Left lung (tissue), 10 donors: Measurements from ENCODE around the gene ADCY4. TPM values are rescaled to one million over a fixed set of nuclear protein-coding genes. Genes with fewer than 3 reads are reported as not detected.
A peak's percentile ranks its signal among the peaks of the same experiment; 100 is the strongest.

Experiments used
- ATAC-seq: fragments of 200-7000 bp; cut with Tn5 transposase; one replicate; pipeline ENCODE4 v1.9.1; 2020; ENCODE audit warnings: moderate library complexity
- DNase-seq, 4 donors: peaks; one replicate each; pipeline ENCODE4 v3.0.0-alpha.2; 2013 to 2020
- H3K27ac ChIP-seq, 2 donors: fragments of 200-600 bp; sonication (generic) in 1 of 2; one replicate each; pipeline versions ENCODE4 v1.5.0 to v1.8.0; 2020 to 2021
- H3K27me3 ChIP-seq, 2 donors: fragments of 200-600 bp; sonication (generic) in 1 of 2; one replicate each; pipeline versions ENCODE4 v1.5.0 to v1.8.0; 2020 to 2021
- H3K36me3 ChIP-seq, 2 donors: fragments of 200-600 bp; sonication (generic) in 1 of 2; one replicate each; pipeline versions ENCODE4 v1.5.0 to v1.8.0; 2020 to 2021
- H3K4me1 ChIP-seq, 2 donors: fragments of 200-600 bp; one replicate each; pipeline ENCODE4 v1.8.0; 2021
- H3K4me3 ChIP-seq, 2 donors: fragments of 200-600 bp; sonication (generic) in 1 of 2; one replicate each; pipeline versions ENCODE4 v1.5.0 to v1.8.0; 2020 to 2021; ENCODE audit warnings: mild to moderate bottlenecking in 1 of 2
- H3K9me3 ChIP-seq, 2 donors: fragments of 200-600 bp; sonication (generic) in 1 of 2; one replicate each; pipeline versions ENCODE4 v1.5.0 to v1.8.0; 2020 to 2021
- intact Hi-C, 2 donors: fragments of 100-400 bp; cut with DNase I; formaldehyde crosslinking; loops; one replicate each; pipeline versions ENCODE4 v1.11.2 to v1.14.2; 2022
- polyA plus RNA-seq, 6 donors: library from polyadenylated mRNA; unstranded; fragments of 120-200 nt; gene quantifications; one replicate each; pipeline ENCODE4 v1.2.1, GENCODE V29; 2013; ENCODE audit not compliant: insufficient read length in 6 of 6
- total RNA-seq, 2 donors: library from RNA; stranded (reverse); fragmentation: NEBNext Ultra II Directional; extraction: Animal tissue kit (Norgen Biotek cat#: 25700); gene quantifications; one replicate each; pipeline ENCODE4 v1.2.1, GENCODE V29; 2021
- TF ChIP-seq, protein P1 (sequence below), 2 donors: fragments of 200-600 bp; sonication (generic) in 1 of 2; IDR thresholded peaks; one replicate each; pipeline versions ENCODE4 v1.5.0 to v1.8.0; 2021; ENCODE audit warnings: antibody characterized with exemption in 2 of 2
- donor health status: DM: no; HTN: yes; CAD: no.
- donor health status: DM: no; HTN: no; CAD: no.

Gene ADCY4
- total and polyA plus RNA-seq, 8 donors, result 25.7 to 48.5 (median 34.3) TPM

DNA sequence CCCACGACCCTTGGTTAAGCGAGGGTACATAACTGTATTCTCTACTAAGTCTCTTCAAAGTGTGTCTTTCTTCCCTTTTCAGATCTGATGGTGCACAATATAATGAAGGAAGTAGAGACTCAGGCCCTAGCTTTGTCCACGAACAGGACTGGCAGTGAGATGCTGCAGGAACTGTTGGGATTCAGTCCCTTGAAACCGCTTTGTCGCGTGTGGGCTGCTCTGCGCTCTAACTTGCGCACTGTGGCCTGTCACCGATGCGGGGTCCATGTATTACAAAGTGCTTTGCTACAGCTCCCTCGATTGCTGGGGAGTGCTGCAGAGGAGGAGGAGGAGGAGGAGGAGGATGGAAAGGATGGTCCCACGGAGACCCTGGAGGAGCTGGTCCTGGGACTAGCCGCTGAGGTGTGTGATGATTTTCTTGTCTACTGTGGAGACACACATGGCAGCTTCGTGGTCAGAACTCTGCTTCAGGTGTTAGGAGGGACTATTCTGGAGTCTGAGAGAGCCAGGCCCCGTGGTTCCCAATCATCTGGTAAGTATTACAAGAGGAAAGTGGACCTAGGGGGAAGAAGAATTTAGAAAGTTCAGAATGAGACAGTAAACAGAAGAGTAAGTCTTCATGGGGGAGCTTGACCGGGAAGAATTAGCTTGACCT lies 34.4 kb downstream of the ADCY4 start:
- TF ChIP-seq, protein P1, sequence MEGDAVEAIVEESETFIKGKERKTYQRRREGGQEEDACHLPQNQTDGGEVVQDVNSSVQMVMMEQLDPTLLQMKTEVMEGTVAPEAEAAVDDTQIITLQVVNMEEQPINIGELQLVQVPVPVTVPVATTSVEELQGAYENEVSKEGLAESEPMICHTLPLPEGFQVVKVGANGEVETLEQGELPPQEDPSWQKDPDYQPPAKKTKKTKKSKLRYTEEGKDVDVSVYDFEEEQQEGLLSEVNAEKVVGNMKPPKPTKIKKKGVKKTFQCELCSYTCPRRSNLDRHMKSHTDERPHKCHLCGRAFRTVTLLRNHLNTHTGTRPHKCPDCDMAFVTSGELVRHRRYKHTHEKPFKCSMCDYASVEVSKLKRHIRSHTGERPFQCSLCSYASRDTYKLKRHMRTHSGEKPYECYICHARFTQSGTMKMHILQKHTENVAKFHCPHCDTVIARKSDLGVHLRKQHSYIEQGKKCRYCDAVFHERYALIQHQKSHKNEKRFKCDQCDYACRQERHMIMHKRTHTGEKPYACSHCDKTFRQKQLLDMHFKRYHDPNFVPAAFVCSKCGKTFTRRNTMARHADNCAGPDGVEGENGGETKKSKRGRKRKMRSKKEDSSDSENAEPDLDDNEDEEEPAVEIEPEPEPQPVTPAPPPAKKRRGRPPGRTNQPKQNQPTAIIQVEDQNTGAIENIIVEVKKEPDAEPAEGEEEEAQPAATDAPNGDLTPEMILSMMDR (IDR thresholded peaks at IDR 0.05), result no peak
- no peaks in the 10 kb centered on the region for H3K9me3 ChIP-seq
- intact Hi-C loops, result no loop called here
- peak overlapping the region; percentile 82 to 91 for H3K4me3 ChIP-seq
- H3K4me1 ChIP-seq, result peaks cover 14 to 47% of the 10 kb centered on the region in 2 donors
- no peak for ATAC-seq
- H3K27ac ChIP-seq, result peak overlapping the region; percentile 73 to 82
- H3K36me3 ChIP-seq, result peaks cover 3 to 54% of the 10 kb centered on the region in 2 donors
- no peak for DNase-seq
- no peaks in the 10 kb centered on the region for H3K27me3 ChIP-seq

DNA sequence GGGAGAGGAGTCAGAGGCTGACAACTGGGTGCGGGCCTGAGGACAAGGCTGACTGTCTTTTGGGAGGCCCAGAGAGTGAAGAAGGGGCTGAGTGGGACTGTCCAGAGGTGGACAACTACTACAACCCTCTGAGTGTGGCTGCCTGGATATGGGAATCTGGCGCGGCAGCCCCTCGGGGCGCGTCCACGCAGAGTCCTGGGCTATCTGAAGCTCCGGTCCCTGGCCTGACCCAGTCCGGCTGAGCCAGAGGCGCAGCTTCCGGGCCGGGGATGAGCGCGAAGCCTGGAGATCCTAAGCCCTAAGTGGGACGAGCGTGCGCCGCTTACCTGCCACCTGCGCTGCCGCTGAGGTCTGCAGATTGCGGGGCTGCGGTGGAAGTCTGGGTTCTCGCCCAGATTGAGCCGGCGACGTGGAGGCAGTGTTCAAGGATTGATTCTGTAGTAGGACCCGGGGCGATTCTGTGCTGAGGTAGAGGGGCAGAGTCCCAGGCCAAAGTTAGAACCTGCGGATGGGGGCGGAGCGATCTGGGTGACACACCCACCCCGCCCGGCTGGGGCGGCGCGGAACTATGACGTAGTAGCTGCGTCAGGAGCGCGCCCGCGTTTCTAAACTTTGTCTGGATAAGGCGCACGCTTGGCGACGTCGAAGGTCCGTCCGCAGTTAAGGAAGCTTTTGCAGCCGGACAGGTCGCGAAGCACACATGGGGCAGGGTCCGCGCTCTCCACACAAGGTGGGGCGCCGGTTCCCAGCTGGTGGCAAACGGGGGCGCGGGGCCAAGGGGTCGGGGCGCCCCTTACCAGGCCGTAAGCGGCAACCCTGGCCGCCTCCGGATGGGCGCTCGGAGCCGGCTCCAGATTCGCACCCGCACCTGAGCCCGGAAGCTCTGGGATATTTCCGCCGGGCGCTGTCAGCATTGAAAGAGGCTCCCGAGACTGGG lies 35.3 kb downstream of the ADCY4 start, which contains the start of the genes DHRS1 and NOP9:
Gene DHRS1, minus strand, starts transcription at position 526 of the 937 bp plus-strand sequence. CDS start 674 bp downstream, outside the sequence.
Gene NOP9, plus strand, starts transcription at position 596 of the 937 bp plus-strand sequence. Its CDS starts 105 bp downstream, at position 701.
- Histone ChIP-seq H3K27me3 (no peaks in the 10 kb centered on the region), H3K9me3 (no peaks in the 10 kb centered on the region), H3K4me1 (peaks cover 14 to 47% of the 10 kb centered on the region in 2 donors), H3K27ac (peak within 1 kb of the TSS; percentile 73 to 82), H3K36me3 (peaks cover 3 to 53% of the 10 kb centered on the region in 2 donors), H3K4me3 (peak within 1 kb of the TSS; percentile 82 to 91)
- peak; percentile 92 for ATAC-seq
- DNase-seq, result peak; percentile 89 to 96 (median 94)
- intact Hi-C loops, result loop anchor here in 1 of 2 donors (5.0 kb wide), 1 partner anchor 57 kb away; the partner anchor contains the start of gene TINF2
- TF ChIP-seq, protein P1 (IDR thresholded peaks at IDR 0.05), result peak in 1 of 2 donors; percentile 12

DNA sequence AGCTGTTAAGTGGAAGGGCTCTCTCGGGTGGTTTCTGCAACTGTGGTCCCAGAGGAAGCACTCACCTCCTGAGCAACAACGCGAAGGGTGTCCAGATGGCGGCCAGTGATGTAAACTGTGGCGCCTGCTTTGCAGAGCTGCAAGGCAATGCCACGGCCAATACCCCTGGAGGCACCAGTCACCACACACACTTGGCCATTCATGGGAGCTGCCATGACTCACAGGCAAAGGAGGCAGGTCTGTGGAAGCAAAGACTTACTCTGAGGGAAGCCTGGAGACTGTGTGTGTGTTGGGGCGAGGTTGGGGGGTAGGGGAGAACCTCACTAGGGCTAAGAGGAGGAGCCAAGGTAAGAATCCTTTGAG lies 36.0 kb downstream of the ADCY4 start:
- H3K36me3 ChIP-seq, result peaks cover 3 to 49% of the 10 kb centered on the region in 2 donors
- TF ChIP-seq, protein P1 (IDR thresholded peaks at IDR 0.05), result no peak

DNA sequence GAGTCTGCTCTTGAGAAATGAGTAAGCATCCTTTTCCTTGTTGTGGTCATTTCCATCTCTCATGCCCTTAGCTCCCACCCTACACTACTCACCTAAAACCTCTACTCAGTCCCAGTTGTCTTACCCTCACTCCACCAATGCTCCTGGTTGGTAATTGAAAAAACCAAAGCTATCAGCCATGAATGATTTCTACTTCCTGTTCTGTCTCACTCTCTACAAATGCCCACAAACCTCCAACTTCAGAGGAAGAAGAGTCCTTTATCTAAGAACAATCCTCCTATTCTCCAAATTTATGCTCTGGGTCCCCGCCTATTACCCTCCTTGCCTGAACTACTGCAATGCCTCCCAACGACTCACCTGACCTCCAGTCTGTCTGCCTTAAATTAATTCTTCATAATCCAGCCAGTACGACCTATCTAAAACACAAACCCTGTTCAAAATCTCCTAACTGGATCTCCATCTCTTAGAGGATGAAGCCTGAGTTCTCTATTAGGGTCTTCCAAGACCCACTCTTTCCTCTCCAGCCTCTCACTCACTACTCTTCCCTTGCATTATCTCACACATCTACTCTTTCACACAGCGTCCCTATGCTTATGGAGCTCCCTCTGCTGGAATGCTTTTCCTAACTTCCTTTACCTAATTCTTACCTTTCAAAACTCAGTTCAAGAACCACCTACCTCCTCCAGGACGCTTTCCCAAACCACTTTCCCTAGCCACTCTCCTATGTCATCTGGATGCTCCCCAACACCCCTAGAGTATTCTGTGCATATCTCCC lies 37.5 kb downstream of the ADCY4 start:
- DNase-seq, result no peak
- peak; percentile 56 for ATAC-seq
- H3K4me1 ChIP-seq, result peaks cover 14 to 47% of the 10 kb centered on the region in 2 donors
- H3K9me3 ChIP-seq, result no peaks in the 10 kb centered on the region
- peaks cover 0 to 44% of the 10 kb centered on the region in 2 donors for H3K36me3 ChIP-seq
- no peaks in the 10 kb centered on the region for H3K27me3 ChIP-seq
- H3K27ac ChIP-seq, result peak overlapping the region in 1 of 2 donors; percentile 53
- intact Hi-C loops, result loop anchor here in 1 of 2 donors (5.0 kb wide), 1 partner anchor 55 kb away; the partner anchor contains the start of gene TINF2
- H3K4me3 ChIP-seq, result no peak overlapping the region
- TF ChIP-seq, protein P1 (IDR thresholded peaks at IDR 0.05), result peak in 1 of 2 donors; percentile 16

More for the DNA sequence above, 36.0 kb downstream of the ADCY4 start:
- ATAC-seq (peak; percentile 40), DNase-seq (peak in 1 of 4 donors; percentile 63)
- Histone ChIP-seq H3K27me3 (no peaks in the 10 kb centered on the region), H3K27ac (peak overlapping the region; percentile 73 to 82), H3K4me1 (peaks cover 14 to 47% of the 10 kb centered on the region in 2 donors), H3K4me3 (peak overlapping the region; percentile 82 to 91), H3K9me3 (no peaks in the 10 kb centered on the region)
- intact Hi-C loops, result loop anchor here in 1 of 2 donors (5.0 kb wide), 1 partner anchor 57 kb away; the partner anchor contains the start of gene TINF2
